Gastrocnemius medialis (tissue), 4 donors: ENCODE results near the gene ZC3H4.

Experiments used
- CTCF ChIP-seq, 5 experiments: fragments of 450-650 bp in 3 of 5; fragments of 200-600 bp in 2 of 5; sonication (generic) in 2 of 5; IDR thresholded peaks in 4 of 5; conservative IDR thresholded peaks in 1 of 5; 1 replicate in 4 of 5; 2 replicates in 1 of 5; pipeline ENCODE4 v1.5.1; 2016 to 2019; ENCODE audit warnings: antibody characterized with exemption in 5 of 5, mild to moderate bottlenecking in 3 of 5, moderate library complexity in 3 of 5
- POLR2A ChIP-seq, 2 donors: fragments of 450-650 bp; IDR thresholded peaks; one replicate each; pipeline ENCODE4 v1.6.1; 2017; ENCODE audit warnings: antibody characterized with exemption in 2 of 2, mild to moderate bottlenecking in 2 of 2, moderate library complexity in 2 of 2

GRCh38 chr19:47107953-47108746 is 5.4 kb downstream of the ZC3H4 start:
- TF ChIP-seq CTCF (IDR thresholded peaks at IDR 0.05 in 4 of 5, conservative IDR thresholded peaks at IDR 0.05 in 1 of 5), result no peak
- no peak for TF ChIP-seq POLR2A (IDR thresholded peaks at IDR 0.05)
